GM21423 (cell line): ENCODE results near the gene ARMH3.

Source experiments
- ATAC-seq: cut with Tn5 transposase; IDR thresholded peaks from one replicate; pipeline ENCODE4 v1.9.1; 2021; ENCODE audit warnings: mild to moderate bottlenecking, moderate library complexity; ENCODE audit not compliant: unreplicated experiment

Gene ARMH3

DNA sequence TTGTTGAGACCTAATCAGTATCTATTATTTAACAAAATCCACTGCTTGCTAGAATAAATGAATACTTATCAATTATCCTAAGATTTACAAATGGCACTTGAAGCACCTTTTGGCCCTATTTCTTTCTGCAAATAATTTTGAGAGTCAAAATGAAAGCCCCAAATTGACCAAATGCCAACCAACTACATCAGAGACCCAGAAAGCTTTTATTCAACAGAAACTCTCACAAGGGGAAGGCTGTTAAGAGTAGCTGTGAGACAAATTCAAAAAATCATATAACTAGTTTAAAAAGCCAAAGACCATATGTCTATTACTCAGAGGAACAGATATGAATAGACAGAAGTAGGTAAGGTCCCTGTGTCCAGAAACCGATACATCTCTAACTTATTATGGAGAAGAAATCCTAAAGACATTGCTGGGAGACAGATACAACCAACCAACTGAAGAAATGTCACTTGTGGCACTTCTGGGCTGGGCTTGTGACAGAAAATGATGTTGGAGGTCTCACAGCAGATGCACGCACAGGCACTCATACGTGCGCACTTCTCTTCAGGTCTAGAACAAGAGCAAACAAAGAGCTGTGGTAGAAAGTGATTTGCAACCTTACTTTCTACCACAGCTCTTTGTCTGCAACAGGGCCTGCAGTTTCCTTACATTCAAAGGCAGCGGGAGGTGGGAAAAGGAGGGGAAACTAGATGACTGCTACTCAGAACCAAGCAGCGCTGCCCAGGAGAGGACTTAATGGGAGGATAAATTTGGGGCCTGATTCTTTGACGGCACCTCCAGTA lies 153.7 kb downstream of the ARMH3 start:
- peak; percentile 48 for ATAC-seq

DNA sequence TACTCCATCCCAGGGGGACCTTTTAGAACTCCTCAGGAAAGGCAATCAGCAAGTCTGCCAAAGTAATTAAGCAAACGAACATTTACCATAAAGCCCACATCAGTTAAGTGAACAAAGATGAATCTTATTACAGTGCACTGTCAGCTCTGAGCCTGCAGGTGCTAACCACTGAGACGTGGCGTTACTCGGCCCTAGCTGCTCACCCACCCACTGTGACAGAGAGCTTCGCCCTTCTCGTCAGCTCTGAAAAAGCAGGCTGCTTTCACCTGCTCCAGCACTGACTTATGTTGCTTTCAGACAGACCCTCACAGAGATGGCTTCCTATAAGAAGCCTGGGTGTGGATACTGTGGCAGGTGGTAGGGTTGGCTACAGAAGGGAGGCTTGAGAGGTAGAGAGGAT lies 154.6 kb downstream of the ARMH3 start:
- ATAC-seq: peak; percentile 61

DNA sequence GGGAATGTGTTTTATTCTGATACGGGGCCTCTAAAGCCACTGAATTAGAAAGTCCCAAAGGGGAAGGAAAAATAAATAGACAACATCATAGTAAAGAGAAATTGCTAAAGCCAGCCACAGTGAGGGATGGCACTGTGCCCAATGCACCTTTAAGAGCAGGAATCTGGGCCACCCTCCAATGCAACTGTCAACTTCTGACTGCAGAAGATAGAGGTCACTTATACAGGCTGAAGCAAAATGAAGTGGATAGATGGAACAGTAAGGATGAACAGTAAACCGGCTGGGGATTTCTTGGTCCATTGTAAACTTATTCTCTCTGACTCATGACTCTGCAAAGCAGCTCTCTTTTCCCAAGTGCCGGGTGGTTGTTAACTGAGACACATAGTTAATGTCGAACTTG lies 158.3 kb downstream of the ARMH3 start:
- no peak for ATAC-seq

DNA sequence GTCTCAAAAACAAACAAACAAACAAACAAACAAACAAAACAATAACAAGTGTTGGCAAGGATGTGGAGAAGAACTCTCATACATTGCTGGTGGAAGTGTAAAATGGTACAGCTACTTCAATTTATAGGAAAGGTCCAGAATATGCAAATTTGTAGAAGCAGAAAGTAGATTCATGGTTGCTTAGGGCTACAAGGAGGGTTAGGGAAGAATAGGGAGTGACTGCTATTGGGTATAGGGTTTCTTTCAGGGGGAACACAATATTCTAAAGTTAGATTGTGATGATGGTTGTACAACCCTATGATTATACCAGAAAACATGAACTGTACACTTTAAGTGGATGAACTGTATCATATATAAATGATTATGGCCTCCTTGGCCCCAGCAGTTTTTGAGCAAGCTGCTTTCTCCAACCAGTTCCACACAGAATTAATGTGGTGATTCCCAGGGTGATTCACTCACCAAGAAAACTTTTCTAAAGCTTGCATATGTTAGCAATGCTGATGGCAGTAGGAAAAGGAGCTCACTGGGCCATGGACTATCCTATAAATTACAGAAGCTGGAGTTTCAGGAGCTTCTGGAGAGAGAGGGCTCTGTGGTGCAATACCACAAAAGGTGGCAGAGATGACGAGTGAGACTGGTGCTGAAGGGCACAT lies 159.6 kb downstream of the ARMH3 start:
- no peak for ATAC-seq

DNA sequence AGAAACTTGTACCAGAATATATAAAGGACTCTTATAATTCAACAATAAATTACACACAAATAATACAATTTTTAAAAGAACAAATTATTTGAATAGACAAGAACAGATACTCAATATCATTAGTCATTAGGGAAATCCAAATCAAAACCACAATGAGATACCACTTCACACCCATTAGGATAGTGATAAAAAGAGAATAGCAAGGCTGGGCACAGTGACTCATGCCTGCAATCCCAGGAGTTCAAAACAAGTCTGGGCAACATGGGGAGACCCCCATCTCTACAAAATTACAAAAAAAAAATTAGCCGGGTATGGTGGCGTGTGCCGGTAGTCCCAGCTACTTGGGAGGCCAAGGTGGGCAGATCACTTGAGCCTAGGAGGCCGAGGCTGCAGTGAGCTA lies 160.2 kb downstream of the ARMH3 start:
- ATAC-seq: no peak

DNA sequence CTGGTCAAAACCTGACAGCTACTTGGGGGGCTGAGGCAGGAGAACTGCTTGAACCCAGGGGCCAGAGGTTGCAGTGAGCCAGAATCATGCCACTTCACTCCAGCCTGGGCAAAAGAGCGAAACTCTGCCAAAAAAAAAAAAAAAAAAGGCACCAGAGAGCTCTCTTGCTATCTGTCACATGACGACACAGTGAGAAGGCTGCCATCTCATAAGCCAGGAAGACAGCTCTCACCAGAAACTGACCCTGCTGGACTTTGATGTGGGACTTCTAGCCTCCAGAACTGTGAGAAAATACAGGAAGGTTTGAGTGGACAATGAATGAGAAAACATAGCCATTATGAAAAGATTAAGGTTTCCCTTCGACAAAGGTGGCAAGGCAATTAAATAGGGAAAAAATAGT lies 161.2 kb downstream of the ARMH3 start:
- ATAC-seq: no peak

DNA sequence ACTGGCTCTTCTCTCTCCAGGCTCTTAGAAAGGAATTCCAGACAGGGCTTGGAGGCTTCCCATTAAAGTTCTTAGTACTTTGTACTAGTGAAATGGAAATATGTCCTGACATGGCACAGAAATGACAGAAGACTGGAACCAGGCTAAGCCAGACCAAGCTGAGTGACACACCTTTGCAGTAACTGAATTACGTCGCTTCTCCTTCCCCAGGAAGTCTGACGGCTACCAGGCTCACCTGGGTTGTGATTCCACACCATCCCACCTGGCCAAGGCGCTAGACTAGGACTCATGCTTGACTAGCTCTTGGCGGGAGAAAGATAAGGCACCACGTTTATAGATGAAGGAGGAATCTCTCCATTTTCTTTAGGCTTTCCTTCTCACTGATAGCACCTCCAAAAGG lies 161.7 kb downstream of the ARMH3 start:
- no peak for ATAC-seq

DNA sequence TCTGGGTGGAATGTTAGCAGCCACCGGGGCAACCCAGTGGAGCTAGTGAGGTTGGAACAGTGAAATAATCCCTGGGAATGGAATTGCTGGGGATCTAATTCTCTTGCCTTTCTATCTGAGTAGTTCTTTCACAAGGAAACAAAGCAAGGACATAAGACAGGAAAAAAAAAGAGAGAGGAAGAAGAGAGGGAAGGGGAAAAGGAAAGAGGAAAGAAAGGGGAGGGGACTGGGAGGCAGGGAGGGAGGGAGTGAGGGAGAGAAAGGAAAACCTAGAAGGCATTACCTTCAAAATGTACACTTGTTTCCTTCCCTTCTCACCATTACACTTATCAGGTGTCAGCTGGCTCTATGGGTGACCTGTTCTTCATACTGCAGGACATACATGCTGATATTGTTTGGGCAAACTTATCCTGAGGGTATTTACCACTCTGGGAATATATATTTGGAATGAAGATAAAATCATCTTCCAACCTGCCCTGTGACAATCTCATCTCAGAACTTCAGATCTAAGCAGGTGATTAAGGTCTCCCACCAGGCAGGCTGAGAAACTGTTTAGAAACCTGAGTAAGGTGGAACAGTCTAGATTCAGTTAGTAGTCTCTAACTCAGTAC lies 162.4 kb downstream of the ARMH3 start:
- no peak for ATAC-seq

DNA sequence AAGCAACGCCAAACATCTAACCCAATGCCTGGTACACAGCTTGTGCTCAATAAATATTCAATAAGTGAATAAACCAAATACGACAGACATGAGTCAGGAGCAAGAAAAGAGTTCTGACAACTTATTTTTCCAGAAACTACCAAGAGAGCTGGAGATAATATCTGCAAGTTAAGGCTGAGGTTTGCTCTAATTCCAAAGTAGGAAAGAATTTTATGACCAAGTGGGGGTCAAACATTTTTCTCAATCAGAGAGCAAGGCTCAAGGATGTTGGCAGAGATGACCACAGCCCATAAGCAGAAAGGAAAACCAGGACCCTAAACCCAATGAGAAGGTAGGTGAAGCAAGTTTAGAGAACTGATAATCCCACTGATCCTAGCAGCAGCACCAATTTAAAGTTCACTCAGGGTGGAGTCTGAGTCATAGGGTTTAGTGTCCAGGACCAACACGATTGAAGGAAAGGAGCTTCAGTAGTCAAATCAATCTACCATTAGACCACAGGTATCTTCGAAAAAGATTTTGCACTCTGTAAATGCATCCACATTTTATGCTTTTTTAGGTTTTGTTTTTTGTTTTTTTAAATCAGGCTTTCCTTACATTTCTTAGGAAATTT lies 163.1 kb downstream of the ARMH3 start:
- ATAC-seq: no peak

DNA sequence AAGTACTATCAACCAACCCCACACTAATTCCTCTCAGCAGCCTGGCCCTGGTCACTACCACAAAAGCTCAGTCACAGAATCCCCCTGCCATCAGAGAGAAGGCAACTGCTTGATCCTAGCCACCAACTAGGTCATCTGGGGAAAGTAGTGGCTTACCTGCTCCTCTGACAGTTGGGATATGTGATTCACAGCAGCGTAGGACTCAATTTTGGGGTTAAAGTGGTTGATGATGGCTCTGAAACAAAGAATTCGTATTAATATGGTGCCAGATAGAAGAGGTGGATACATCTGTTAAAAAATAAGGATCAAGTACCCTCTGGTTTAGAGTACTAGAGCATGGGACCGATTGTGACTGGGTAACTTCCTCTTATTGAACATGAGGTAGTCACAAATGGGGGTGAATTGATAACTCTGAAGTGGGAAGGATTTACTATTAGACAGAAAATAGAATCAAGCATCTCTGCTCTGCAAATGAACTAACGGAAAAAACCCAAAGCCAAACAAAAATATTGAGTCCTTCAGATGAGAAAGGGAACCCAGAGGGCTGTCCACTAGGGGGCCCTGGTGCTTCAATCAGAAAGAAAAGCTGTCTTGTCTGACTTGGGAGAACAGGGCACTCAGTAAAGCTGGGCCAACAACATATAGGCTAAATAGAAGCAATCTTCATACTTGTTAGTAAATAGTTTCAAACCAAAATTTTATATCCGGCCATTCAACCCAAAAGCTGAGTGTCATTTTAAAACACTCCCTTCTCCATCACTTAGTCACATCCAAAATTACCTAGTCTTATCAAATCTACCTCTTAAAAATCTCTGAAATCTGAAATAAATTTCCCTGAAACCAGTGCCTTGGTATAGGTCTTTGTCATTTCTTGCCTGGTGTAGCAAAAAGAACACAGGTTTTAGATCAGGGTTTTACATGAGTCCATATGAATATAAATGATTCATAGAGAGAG lies 166.4 kb downstream of the ARMH3 start:
- ATAC-seq: no peak

DNA sequence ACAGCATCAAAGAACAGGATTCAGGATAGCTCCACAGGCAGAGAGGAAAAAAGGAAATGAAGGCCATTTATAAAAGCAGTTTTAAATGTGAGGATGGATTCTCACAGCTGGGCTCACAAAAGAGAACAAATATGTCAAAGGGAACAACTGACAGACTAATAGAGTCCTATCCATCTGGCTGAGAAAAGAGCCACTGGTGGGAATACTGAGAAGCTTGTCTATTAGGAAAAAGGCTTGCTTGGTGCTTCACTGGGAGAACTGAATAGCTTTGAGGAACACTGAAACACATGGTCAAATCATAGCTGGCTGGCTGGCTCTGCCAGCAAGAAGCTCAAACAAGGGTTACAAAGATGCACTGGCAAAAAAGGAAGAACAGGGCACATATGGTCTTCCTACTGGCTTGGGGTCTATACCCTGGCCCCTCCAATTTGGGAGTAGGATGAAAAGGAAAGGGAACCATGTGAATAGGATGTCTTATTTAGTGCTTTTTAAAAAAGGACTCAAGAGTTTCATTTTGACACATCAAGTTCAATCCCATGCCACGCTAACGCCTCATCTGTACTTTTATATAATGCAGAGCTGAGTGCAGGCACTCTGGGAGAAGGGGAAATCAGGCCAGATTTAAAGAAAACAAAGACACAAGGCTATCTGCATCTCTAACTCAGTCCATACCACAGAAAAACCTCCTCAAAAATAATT lies 167.6 kb downstream of the ARMH3 start:
- ATAC-seq: no peak

DNA sequence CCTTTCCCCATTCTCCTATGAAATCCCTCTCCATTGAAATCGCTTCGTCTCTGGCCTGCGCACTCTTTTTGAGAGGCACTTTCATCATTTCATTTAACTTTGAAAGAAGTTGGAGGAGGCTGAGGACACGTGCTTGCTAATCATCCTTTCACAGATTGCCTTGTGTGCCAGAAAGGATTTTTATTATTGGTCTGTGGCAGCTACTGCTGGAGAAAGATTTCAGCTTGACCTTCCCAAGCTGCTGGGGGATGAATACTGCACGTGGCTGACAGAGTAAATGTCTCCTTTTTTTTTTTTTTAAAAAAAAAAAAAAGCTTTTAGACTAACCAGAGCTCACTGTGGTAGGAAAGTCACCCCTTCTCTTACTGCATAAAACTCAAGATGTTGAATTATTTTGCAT lies 168.2 kb downstream of the ARMH3 start:
- ATAC-seq: no peak

DNA sequence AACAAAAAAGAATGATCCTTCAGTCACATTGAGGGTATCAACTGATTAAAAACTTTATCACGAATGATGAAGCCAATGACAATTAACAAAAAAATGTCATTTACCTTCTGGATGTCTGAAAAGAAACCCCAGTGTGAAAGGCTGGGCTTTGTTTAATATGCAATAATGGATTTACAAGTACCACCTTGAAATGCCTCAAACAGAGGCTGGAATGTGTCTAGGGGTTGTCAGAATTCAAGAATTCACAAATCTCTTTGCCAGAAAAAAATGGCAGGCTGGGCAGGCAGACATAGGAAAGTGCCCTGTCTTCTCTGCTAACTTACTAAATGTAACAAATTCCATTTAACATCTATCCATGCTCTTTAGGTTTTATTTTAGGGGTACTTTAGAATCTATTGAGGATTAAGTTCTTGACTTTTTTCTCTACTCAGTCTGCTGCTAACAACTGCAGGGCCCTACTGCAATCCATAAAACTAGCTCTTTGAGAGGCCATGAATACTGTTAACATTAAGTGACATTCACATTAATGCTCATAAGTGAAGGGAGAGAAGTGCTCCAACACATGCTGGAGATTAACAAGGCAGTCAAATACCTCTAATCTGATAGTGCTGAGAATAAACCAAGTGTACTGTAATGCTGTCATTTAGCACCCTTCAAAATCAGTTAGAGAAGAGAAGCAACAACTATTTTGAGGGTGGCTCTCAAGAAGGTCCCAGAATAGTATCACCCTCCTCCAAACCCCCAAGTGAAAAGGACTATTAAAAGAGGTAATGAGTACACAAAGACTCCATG lies 169.3 kb downstream of the ARMH3 start:
- no peak for ATAC-seq

DNA sequence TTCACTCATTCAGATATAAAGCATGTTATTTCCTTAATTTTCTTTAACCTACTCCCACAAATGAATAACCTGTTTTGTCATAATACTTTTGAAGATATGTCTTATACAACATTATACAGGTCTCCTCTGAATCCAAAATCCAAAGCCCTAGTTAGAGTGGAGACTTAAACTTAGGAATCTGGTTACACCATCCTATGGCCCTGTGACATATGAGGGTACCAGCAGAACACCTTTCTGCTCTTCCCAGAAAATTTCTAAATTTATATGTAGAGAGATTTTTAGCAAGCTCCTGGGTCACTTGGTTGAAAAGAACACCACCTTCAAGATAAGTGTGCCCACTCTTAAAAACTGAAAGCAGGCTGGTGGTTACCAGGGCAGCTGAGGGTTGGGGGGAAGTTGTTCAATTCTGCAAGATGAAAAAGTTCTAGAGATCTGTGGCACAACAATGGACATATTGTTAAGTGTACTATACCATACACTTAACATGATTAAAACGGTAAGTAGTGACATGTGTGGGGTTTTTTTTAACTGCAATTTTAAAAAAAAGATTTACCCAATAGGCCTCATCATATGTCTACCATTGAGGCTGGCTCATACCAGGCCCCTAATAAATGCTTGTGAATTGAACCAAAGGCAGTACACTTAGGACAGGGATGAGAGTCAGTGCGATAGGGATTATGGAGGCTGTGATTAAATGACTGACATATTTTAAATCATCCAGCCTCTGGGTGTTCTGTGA lies 174.8 kb downstream of the ARMH3 start:
- ATAC-seq: no peak

DNA sequence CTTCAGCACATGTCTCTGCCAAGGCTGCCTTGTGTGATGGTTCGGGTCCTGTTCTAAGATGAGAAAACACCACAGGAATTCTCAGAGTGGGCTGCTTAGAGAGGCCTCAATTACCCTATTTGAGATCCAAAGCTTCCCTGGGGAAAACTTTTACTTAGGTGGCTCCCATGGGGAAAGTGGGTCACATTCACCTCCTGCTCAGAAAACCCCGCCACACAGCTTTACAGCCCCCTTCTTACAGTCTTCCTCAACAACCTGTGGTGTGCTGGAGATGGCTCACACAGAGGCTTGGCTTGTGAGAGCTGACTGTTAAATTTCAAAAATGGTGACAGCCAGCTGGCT lies 175.8 kb downstream of the ARMH3 start:
- no peak for ATAC-seq

DNA sequence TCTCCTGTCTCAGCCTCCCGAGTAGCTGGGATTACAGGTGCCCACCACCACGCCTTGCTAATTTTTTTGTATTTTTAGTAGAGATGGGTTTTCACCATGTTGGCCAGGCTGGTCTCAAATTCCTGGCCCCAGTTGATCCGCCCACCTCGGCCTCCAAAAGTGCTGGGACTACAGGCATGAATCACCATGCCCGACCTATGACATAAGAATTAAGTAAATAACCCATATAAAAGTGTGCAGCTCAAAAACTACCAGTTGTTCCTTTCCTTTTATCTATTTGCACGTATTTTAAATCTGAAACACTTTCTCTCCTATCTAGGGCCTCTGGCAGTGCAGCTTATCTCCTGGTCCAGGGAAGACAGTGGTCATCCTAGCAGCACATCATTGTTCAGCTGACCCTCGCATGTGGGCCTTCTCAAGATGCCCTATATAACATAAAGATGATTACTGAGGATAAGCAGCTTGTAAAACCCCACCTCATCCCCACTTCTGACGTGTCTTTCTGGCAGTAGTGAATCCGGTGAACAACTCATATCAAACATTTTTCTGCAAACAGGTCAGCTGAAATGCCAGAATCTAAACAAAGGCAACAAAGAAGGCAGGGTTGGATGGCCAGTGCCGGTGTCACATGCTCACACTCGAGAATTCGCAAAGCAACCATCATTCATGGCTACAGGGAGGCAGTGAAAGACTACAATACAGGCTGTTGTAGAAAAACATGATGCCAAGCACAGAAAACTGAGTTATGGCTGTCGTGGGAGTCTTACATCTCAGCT lies 176.3 kb downstream of the ARMH3 start:
- no peak for ATAC-seq

DNA sequence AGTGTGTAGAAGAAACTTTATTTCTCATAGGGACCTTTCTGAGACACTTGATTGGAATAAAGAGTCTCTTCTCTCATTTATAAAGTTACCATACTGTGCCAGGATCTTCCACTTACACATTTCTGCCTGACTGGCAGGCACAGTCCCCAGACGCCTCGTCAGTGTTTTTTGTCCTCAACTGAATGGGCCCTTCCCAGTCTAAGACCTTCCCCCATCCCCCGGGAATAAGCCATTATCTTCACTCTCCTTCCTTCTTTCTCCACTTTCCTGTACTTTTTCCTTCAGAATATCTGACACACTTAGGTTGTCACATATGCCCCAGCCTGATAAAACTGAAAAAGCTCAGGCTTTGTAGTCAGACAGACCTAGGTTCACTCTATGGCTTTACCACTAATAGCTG lies 177.1 kb downstream of the ARMH3 start:
- no peak for ATAC-seq

DNA sequence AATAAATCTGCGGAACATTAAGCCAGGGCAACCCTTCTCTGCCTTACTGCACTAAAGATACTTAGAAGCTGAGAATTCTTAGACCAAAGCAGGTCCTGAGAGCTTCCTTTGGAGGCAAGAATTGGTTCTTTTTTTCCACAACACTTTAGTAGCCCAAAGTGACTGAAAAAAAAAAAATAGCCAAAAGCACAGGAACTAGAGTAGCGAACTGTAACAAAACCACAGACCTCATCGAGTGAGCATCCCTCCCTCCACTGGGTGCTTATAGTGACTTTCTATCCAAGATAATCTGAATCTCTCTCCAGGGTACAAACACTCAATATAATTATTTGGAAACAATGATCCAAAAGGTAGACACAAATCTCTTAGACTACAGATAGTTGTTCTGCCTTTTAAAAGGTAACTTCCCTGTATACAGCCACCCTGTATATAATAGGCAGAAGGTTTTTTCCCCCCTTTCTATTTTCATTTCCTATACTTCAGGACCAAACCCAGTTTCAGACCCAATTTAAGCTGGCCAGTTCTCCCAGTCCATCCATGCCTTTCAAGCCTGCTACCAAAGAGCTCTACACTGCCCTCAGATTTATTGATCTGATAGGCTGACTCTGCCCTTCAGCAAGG lies 180.8 kb downstream of the ARMH3 start:
- no peak for ATAC-seq
